ENCODE measurements around the gene MRPL4.

MRPL4 gene

DNA sequence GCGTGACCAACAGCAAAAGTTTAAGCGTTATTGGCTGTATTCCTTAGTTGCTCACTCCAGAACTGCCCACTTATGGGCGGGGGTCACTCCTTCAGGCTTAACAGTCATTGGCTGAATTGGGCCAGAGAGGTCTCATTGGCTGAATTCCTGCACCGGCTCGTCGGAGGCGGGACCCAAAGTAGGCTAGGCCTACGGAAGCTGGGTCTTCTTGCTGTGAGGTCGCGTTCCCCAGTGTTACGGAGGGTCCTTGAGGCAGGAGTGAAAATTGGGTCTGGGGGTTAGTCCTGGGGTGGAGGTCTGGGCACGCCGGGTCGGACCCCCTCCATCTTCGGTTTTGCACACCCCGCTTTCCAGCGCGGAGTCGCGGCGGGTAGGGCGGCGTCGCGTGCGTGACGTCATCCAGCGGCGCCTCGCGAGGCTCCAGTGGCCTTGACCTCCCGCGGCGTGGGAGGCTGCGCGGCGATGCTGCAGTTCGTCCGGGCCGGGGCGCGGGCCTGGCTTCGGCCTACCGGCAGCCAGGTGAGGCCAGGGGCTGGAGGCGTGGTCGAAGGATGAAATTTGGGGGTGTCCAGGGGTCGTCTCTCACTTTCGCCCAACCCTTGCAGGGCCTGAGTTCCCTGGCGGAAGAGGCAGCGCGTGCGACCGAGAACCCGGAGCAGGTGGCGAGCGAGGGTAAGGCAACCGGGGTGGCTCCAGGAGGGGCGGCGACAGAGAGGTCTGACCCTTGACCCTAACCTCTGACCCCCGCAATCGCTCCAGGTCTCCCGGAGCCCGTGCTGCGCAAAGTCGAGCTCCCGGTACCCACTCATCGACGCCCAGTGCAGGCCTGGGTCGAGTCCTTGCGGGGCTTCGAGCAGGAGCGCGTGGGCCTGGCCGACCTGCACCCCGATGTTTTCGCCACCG, at the start of gene MRPL4:
Gene MRPL4 (plus strand): TSS at position 423 of the 903 bp plus-strand sequence. CDS start 40 bp downstream, at position 463.
- DNase-seq (ENCODE audit: low read depth in 1 of 2, low spot score in 1 of 2) = peak; percentile 92 to 95

DNA sequence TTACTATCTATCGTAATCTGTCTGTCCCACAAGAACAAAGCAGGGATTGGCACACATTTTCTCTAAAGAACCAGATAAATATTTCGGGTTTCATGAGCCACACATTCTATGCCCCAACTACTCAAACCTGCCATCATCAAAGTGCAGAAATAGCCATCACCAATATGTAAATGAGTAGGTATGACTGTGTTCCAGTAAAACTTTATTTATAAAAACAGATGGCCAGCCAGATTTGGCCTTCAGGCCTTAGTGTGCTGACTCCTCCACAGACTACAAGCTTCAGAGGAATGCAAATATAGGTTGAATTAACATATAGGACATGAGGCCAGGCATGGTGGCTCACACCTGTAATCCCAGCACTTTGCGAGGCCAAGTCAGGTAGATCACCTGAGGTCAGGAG, 48.3 kb upstream of the MRPL4 start:
- DNase-seq (ENCODE audit: low read depth in 1 of 2, low spot score in 1 of 2) = no peak

DNA sequence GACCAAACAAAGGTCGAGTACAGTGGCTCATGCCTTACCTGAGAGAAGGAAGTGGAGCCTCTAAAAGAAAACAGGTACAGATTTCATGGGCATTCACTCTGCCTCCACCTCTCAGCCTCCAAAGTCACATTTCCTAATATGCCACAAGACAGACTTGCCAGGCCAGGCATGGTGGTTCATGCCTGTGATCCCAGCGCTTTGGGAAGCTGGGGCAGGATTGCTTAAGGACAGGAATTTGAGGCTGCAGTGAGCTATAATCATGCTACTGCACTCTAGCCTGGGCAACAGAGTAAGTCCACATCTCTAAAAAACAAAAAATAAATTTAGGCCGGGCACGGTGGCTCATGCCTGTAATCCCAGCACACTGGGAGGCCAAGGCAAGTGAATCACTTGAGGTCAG, 46.4 kb upstream of the MRPL4 start:
- no peak for DNase-seq (ENCODE audit: low read depth in 1 of 2, low spot score in 1 of 2)

DNA sequence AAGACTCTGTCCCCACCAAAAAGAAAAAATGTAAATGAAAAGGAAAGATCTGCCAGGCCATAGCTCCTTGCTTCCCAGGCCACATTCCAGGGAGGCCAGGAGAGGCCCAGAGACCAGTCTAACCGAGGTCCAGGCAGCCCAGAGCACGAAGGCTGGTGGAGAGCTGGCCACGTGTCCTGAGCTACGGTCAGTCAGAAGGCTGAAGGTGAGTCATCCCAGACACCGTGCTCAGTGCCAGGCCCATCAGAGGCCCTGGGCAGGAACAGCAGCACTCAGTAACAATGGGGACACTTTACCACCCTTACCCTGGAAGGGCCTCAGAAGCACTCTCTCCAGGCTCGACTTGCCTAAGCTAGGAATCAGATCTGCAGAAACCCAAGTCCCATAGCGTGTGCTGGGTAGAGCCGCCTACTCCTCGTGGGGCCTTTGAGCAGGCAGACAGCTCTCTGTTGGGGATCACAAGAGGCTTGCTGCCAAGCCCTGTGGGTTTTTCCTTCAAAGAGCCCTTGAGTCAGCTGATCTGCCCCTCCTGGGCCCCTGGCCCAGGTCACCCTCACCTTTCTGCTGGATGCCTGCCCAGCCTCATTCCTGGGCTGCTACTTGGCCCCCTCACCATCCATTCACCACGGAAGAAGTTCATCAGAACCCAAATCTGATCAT, 45.7 kb upstream of the MRPL4 start:
- no peak for DNase-seq (ENCODE audit: low read depth in 1 of 2, low spot score in 1 of 2)

DNA sequence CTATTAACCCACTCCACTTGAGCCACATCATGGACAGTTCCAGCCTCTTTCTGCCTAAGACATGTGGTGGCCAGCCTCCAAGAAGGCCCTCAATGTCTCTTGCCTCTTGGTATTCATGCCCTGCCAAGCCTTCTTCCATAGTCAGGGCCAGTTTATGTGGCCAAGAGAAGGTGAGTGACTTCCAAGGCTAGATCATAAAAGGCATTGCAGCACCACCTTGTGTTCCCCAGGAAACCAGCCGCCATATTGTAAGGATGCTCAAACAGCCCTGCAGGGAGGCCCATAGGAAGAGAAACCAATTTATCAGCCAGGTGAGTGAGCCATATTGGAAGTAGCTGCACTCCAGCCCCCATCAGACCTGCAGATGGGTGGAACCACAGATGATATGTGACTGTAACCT, 45.0 kb upstream of the MRPL4 start:
- DNase-seq (ENCODE audit: low read depth in 1 of 2, low spot score in 1 of 2) = no peak

DNA sequence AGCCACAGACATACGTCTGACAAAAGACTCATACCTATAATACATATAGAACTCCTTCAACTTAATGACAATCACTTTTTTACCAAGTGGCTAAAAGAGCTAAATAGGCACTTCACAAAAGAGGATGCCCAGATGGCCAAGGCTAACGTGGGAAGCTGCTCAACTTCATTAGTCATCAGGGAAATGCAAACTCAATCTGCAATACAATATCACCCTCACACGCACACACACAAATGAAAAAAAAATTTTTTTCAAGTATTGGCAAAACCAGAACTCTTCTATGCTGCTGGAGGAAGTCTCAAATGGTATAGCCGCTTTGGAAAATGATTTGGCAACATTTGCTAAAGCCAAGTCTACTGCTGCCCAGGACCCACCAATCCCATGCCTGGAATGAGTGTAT, 42.7 kb upstream of the MRPL4 start:
- no peak for DNase-seq (ENCODE audit: low read depth in 1 of 2, low spot score in 1 of 2)

DNA sequence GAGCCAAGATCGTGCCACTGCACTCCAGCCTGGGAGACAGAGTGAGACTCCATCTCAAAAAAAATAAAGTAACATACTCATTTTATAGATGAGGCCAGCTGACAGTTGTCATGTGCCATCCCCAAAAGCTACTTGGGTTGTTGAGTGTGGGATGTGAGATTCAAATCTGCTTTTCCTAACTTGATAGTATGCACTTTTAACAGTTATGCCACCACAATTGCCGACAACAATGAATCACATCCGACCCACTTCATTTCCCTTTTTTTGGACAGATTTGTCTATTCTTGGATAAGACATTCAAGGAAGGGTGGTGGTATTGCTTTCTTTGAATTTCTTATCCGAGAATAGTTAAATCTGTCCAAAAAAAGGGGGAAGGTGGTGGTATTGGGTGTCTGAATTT, 41.0 kb upstream of the MRPL4 start:
- DNase-seq (ENCODE audit: low read depth in 1 of 2, low spot score in 1 of 2) = no peak

DNA sequence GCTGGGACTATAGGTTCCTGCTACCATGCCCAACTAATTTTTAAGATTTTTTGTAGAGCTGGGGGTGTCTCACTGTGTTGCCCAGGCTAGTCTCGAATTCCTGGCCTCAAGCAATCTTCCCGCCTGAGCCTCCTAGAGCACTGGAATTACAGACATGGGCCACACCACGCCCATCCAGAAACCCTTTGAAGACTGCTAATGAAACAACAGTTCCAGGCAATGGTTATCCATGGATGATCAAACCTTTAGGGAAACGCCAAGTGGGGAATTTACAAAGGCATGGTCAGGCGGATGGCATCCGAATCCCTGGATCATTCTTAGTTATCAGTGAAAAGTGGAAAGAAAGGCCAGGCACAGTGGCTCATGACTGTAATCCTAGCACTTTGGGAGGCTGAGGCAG, 40.3 kb upstream of the MRPL4 start:
- no peak for DNase-seq (ENCODE audit: low read depth in 1 of 2, low spot score in 1 of 2)

DNA sequence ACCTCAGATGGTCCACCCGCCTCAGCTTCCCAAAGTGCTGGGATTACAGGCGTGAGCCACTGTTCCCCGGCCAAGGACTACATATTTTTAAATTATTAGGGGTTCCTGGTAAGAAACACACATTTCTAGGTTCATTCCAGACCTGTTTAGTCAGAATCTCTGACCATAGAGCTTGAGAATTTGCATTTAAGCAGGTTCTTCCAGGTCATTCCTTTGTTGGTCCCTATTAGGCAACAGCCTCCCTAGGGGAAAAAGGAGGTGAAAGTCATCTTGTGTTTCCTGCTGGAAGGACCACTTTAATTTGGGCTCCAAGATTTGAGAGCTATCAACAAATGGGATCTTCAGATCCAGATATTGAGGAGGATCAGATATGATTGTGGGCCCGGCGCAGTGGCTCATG, 37.2 kb upstream of the MRPL4 start:
- DNase-seq (ENCODE audit: low read depth in 1 of 2, low spot score in 1 of 2) = no peak

DNA sequence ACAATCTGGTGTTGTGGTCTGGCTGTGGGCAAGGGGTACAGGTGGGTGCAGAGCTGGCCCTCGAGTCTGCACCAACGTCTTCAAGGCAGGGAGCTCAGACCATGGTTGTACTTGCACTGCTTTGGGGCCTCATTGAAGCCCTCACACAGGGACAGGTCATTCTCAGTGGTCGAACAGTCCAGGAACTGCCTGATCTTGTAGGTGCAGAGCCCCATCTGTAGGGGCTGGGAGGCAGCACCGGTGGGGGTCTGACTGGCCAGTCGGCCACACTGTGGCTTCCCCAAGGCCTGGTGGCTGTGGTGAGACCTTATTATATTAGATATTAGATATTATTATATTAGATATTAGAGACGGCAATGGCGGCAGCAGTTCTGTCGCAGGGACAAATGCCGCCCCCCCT, 34.9 kb upstream of the MRPL4 start:
- no peak for DNase-seq (ENCODE audit: low read depth in 1 of 2, low spot score in 1 of 2)

DNA sequence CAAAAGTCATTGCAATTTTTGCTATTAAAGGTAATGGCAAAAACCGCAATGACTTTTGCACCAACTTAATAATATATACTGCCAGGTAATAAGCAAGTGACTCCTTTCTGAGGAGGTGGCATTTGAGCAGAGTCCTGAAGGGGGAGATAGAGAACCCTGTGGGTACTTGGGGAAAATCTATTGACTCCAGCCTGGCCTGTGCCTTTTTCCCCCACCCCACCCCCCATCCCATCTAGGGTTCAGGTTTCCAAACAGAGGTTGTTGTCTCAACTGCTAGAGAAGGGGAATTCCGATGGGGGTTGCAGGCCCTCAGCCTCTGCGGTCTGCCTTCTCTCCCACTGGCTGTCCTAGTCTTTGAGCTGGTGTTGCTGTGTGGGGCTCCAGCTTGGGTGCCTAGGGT, 32.3 kb upstream of the MRPL4 start:
- DNase-seq (ENCODE audit: low read depth in 1 of 2, low spot score in 1 of 2) = no peak

DNA sequence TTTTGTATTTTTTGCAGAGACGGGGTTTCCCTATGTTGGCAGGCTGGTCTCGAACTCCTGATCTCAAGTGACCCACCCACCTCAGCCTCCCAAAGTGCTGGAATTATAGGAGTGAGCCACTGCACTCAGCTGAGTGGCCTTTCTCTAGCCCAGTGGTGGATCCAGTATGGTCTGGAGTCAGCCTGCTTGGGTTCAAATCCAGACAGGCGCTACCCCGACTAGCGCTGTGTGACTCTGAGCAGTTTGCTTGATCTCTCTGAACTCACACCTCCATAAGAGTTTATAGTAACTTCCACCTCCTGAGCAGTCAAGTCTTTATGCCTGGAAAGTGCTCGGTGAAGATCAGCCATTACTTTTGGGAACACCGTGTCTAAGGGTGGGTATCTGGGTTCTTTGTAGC, 31.3 kb upstream of the MRPL4 start:
- DNase-seq (ENCODE audit: low read depth in 1 of 2, low spot score in 1 of 2) = no peak

DNA sequence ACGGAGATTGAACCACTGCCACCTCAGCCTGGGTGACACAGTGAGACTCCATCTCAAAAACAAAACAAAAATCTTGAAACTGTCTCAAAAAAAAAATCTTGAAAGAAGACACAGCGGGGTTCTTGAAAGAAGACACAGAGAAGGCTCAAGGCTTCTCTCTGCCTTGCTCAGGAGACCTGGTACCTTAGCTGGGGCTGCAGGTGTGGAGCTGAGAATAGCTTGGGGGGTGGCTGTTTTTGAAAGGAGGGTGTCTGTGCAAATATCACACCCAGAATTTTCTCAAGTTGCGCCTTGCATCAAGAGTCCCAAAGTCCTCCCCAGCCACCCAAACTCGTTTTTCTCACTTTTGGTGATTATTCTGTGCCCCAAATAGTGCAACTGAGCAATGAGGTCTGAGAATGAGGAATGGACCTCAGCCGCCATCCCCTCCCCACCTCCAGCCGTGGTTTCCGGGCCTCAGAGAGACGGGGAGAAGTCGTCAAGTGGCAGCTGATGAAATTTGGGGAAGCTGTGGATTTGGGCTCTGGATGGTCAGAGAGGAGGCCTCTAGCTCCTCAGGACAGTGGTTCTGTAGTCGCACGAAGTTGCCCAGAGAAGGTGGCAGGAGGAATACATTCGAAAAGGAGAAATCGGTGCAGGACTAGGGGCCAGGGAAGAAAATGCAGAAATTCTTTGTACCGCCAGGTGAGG, 29.7 kb upstream of the MRPL4 start:
- DNase-seq (ENCODE audit: low read depth in 1 of 2, low spot score in 1 of 2) = no peak

DNA sequence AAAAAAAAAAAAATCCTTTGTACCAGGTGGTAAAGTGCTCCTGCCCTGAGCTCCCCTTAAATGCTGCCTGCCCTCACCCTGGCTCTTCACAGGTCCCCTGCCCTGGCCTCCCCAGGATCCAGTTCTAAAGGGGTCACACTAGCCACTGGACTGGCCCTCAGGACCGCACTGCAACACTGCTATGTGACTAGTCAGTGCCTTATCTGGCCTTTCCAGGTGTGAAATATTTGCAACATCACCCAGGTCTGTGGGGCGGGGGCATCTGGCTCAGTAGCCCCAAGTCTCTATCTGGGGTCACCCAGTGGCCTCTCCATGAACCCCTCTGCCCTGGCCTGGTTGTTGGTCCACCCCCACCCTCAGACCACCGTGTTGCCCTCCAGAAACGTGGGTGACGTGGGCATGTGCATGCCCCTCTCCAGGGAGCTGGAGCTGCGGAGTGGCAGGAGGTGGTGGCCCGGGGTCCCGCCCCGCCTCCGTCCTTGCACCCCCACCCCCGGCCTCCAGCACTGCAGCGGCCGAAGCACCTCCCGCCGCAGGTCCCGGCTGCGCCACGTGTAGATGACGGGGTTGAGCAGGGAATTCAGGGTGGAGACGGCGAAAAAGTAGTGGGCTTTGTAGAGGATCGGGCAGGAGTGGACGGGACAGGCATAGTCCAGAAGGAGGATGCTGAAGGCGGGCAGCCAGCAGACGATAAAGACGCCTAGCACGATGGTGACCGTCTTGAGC, 28.4 kb upstream of the MRPL4 start:
- no peak for DNase-seq (ENCODE audit: low read depth in 1 of 2, low spot score in 1 of 2)

DNA sequence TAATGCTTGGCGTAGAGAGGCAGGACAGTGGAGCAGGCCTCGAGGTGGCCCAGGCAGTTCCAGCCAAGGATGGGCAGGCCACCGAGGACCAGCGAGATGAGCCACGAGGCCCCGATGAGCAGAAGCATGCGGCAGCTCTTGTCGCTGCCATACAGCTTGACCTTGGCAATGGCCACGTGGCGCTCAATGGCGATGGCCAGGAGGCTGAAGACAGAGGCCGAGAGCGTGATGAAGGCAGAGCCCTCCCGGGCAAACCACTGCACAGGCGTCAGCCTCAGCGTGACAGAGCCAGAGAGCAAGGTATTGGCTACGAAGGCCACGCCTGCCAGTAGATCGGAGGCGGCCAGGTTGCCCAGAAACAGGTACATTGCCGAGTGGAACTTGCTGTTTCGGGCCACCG, 27.7 kb upstream of the MRPL4 start:
- DNase-seq (ENCODE audit: low read depth in 1 of 2, low spot score in 1 of 2) = no peak

DNA sequence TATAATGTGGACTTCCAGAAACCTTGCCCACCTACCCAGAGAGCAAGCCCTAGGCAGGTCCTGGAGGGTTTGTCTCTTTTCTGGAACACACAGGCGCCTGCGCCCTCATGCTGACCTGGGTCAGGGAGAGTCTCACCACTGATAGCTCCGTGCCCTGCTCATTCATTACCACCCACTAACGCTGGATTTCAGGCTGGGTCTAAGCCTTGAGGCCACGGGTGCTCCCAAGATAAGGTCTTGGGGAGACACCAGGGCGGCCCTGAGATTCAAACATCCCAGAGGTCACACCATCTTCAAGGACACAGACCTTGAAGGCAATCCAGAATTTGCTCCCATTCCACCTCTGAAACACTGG, 26.0 kb upstream of the MRPL4 start:
- no peak for DNase-seq (ENCODE audit: low read depth in 1 of 2, low spot score in 1 of 2)

DNA sequence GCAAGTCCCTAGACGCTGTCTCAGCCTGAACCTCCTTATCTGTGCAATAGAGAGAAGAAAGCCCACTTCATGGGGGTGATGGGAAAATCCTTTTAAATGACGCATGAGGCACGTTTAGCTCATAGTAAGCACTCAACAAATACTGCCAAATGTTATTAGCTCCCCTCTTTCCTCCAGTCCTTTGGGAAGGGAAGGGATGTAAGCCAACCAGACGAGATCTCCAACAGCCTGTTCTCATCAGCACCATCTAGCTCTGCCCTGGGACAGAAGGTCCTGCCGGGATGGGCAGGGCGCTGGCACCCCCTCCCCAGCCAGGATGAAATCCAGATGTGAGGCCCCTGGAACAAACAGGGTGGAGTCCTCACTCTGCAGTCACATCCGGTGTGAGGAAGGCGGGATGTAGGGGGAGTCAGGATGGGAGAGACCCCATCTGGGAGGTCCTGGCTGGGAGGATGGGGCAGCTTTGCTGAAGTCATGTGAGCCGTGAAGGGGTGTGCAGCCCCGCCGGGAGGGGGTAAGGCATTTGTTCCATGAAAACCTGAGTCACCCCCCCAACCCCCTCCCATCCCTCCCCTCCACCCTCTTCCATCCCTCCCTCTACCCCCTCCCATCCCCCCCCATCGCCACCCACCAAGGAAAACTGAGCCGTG, 25.5 kb upstream of the MRPL4 start:
- DNase-seq (ENCODE audit: low read depth in 1 of 2, low spot score in 1 of 2) = no peak

DNA sequence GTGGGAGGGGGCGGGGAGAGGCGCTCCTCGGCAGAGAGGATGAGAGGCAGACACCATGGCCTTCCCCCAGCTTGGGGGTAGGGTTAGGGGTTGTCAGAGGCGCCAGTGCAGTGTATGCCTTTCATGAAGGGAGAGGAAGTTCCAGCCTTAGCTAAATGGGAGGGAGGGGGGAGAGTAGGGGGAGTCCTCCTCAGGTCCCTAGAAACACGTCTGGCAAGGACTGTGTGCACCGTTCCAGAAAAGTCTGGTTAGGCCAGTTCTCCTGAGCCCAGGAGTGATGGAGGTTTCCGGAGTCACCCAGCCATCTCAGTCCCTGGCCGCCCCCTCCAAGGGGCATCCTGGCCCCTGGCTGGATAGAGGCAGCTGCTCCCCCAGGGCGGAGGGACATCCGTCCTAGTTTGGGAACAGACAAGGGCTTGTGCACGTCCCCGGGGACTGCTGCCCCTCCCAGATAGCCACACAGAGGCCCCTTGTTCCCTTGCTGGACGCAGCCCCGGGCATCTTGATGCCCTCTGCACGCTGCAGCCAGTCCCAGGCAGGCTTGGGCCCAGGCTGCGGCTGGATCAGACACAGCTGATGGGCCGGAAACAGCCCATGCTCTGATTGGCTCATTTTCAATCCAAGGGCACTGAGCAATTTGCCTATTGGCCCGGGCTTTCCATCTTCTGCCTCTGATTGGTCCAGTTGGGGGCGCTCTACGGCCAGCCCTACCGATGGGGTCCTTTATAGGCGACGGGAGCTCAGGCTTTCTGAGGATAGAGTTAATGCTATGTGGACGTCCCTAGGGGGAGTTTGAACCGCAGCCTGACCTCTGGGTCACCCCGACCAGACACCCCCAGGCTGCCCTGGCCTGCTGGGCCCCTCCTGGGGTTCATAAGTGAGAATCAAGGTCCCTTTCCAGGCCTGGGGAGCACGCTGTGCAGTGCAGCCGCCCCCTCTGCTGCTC, 24.7 kb upstream of the MRPL4 start:
- DNase-seq (ENCODE audit: low read depth in 1 of 2, low spot score in 1 of 2) = no peak

DNA sequence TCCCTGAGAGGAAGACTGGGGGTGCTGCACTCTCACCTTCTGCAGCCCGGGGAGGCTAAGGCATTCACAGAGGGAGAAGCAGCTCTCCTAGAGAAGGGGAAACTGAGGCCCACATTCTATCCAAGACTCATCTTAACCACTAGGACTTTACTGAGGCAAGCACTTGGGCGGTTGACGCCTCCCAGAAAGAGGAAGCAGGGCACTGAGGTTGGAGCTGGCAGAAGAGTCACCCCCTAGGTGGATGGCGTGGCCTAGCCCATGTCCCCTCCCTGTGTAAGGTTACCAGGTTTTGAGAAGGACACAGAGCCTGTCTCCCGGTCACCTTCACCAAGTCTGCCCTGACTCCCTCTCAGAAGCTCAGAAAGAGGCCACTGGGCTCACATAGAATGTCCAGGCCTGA, 23.6 kb upstream of the MRPL4 start:
- DNase-seq (ENCODE audit: low read depth in 1 of 2, low spot score in 1 of 2) = no peak

DNA sequence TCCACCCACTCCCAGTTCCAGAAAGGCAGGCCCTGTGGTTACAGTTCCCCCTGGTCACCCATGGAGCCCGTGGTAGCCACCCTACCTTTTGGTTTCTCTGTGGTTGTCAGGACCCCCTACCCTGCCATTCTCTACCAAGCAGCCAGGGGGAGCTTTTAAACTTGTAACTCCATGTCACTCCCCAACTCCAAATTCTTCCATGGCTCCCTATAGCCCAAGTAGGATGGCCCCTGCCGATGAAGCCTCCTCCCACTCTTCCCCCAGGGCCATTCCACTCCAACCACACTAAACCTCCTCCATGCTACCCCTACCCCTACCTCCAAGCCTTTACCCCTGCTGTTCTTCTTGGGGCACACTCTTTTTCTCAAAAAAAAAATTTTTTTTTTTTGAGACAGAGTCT, 23.1 kb upstream of the MRPL4 start:
- no peak for DNase-seq (ENCODE audit: low read depth in 1 of 2, low spot score in 1 of 2)

Data from activated CD4-positive, alpha-beta T cell treated with anti-CD3 and anti-CD28 coated beads, Interleukin-2, amount 50 U/mL, for 24 hours (primary cell).